Right lobe of liver (tissue), 4 donors: ENCODE measurements around the gene MDFIC.
A peak's percentile ranks its signal among the peaks of the same experiment; 100 is the strongest.

ENCODE experiments used
- POLR2A ChIP-seq: fragments of 450-650 bp; IDR thresholded peaks from one replicate; pipeline ENCODE4 v1.6.1; 2017; ENCODE audit warnings: antibody characterized with exemption, mild to moderate bottlenecking
- TF ChIP-seq, protein P1 (sequence below), 4 donors: fragments of 200-600 bp in 3 of 4; fragments of 450-650 bp in 1 of 4; IDR thresholded peaks; one replicate each; pipeline versions ENCODE4 v1.5.1 to v1.8.0; 2016 to 2022; ENCODE audit warnings: antibody characterized with exemption in 4 of 4, mild to moderate bottlenecking in 2 of 4
- donor health status: DM: no; HTN: no; CAD: no.
- donor health status: DM: no; HTN: no; CAD: no.
- donor health status: DM: no; HTN: yes; CAD: no.

DNA sequence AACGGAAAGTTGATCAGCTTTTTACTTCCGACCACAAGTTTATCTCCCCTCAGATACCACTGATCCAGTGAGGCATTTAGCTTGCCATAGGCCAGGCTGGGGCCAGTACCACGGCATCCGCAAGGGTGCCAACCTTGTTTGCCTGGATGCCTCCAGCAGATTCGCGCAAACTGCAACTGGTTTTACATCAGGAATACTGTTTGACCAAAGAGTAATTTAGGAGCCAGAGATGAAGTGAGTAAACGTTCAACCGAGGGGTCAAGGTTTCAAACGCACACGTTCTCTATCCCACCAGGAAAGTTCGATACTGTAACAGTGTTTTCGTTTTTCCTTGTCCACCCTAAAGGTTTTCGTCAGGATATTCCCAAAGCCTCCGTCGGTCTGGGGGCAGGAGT, 266 bp upstream of the MDFIC start:
- TF ChIP-seq, protein P1, sequence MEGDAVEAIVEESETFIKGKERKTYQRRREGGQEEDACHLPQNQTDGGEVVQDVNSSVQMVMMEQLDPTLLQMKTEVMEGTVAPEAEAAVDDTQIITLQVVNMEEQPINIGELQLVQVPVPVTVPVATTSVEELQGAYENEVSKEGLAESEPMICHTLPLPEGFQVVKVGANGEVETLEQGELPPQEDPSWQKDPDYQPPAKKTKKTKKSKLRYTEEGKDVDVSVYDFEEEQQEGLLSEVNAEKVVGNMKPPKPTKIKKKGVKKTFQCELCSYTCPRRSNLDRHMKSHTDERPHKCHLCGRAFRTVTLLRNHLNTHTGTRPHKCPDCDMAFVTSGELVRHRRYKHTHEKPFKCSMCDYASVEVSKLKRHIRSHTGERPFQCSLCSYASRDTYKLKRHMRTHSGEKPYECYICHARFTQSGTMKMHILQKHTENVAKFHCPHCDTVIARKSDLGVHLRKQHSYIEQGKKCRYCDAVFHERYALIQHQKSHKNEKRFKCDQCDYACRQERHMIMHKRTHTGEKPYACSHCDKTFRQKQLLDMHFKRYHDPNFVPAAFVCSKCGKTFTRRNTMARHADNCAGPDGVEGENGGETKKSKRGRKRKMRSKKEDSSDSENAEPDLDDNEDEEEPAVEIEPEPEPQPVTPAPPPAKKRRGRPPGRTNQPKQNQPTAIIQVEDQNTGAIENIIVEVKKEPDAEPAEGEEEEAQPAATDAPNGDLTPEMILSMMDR (IDR thresholded peaks at IDR 0.05): peak in 1 of 4 donors; percentile 30
- no peak for TF ChIP-seq POLR2A
